B cell (primary cell): Measurements from ENCODE around the gene PRSS36. TPM values are rescaled to one million over a fixed set of nuclear protein-coding genes. Genes with fewer than 3 reads are reported as not detected.
"Not testable (repeated sequence)": the region's sequence is repeated elsewhere in the genome, so short reads cannot be mapped to it uniquely, and the experiment has no call there.

Experiments
- ATAC-seq: fragments of 200-7000 bp; cut with Tn5 transposase; one replicate; pipeline ENCODE4 v1.10.0; 2021; ENCODE audit warnings: low read depth, mild to moderate bottlenecking, moderate number of reproducible peaks, moderate library complexity
- CTCF ChIA-PET: fragments of 350-600 bp; sonication (Branson Sonifier 250); formaldehyde crosslinking; loops from one replicate; lab custom pipeline; 2021; ENCODE audit warnings: antibody characterized with exemption, inconsistent platforms; lab: Charles Lee
- POLR2A ChIA-PET: fragments of 350-600 bp; sonication (Branson Sonifier 250); formaldehyde crosslinking; loops from one replicate; lab custom pipeline; 2021; ENCODE audit warnings: antibody characterized with exemption; lab: Charles Lee
- DNase-seq: peaks from one replicate; pipeline ENCODE4 v3.0.0; 2013
- H2AFZ ChIP-seq: 2 replicates; pipeline ENCODE4 v1.6.1; 2012; ENCODE audit warnings: mild to moderate bottlenecking, low read depth, low read length; ENCODE audit not compliant: insufficient read depth, poor library complexity, severe bottlenecking
- H3K27ac ChIP-seq, 2 donors: 1 replicate in 1 of 2; 2 replicates in 1 of 2; pipeline ENCODE4 v1.5.1; 2012 to 2013; ENCODE audit warnings: low read length in 2 of 2, mild to moderate bottlenecking in 2 of 2, moderate library complexity in 1 of 2
- H3K27me3 ChIP-seq, 4 experiments: fragments of 200-600 bp in 1 of 4; sonication (generic) in 1 of 4; replicated peaks in 1 of 4; 1 replicate in 2 of 4; 2 replicates in 2 of 4; pipeline versions ENCODE4 v1.6.1 to v1.7.0; 2013 to 2016; ENCODE audit warnings: low read length in 3 of 4, mild to moderate bottlenecking in 2 of 4, mixed read lengths in 1 of 4, moderate library complexity in 1 of 4; ENCODE audit not compliant: insufficient read depth in 4 of 4, control insufficient read depth in 3 of 4; ENCODE audit errors: control extremely low read depth in 1 of 4
- H3K36me3 ChIP-seq, 2 experiments: replicated peaks in 1 of 2; 1 replicate in 1 of 2; 2 replicates in 1 of 2; pipeline versions ENCODE4 v1.6.1 to v1.7.1; 2013; ENCODE audit warnings: low read length in 1 of 2; ENCODE audit not compliant: insufficient read depth in 2 of 2, control insufficient read depth in 1 of 2; ENCODE audit errors: control extremely low read depth in 1 of 2, extremely low read depth in 1 of 2
- H3K4me1 ChIP-seq, 2 donors: fragments of 200-600 bp in 1 of 2; sonication (generic) in 1 of 2; 1 replicate in 1 of 2; 2 replicates in 1 of 2; pipeline versions ENCODE4 v1.5.1 to v1.6.1; 2013 to 2017; ENCODE audit warnings: low read length in 2 of 2; ENCODE audit not compliant: control insufficient read depth in 2 of 2, insufficient read depth in 2 of 2
- H3K4me2 ChIP-seq: replicated peaks from 2 replicates; pipeline ENCODE3; 2012; ENCODE audit warnings: mild to moderate bottlenecking, low read depth, low read length; ENCODE audit not compliant: poor library complexity, severe bottlenecking
- H3K4me3 ChIP-seq, 5 experiments: fragments of 200-600 bp in 1 of 5; sonication (generic) in 1 of 5; 1 replicate in 3 of 5; 2 replicates in 2 of 5; pipeline versions ENCODE4 v1.5.1 to v1.7.0; 2011 to 2016; ENCODE audit warnings: low read length in 4 of 5, mild to moderate bottlenecking in 4 of 5, low read depth in 2 of 5, control low read depth in 1 of 5, moderate library complexity in 1 of 5; ENCODE audit not compliant: insufficient read depth in 1 of 5; ENCODE audit errors: control extremely low read depth in 1 of 5, extremely low read depth in 1 of 5
- H3K79me2 ChIP-seq: fragments of 200-600 bp; sonication (generic); one replicate; pipeline ENCODE4 v1.6.0; 2016; ENCODE audit warnings: low read length; ENCODE audit not compliant: control insufficient read depth, insufficient read depth
- H3K9ac ChIP-seq: fragments of 200-600 bp; sonication (generic); 2 replicates; pipeline ENCODE4 v1.6.1; 2017; ENCODE audit warnings: mild to moderate bottlenecking, low read length, moderate library complexity
- H3K9me3 ChIP-seq, 3 donors: one replicate each; pipeline versions ENCODE4 v1.6.1 to v1.7.1; 2013; ENCODE audit warnings: low read length in 2 of 3; ENCODE audit not compliant: control insufficient read depth in 2 of 3, insufficient read depth in 1 of 3; ENCODE audit errors: control extremely low read depth in 1 of 3
- H4K20me1 ChIP-seq: 2 replicates; pipeline ENCODE4 v1.6.0; 2012; ENCODE audit warnings: mild to moderate bottlenecking, low read length; ENCODE audit not compliant: insufficient read depth, control insufficient read depth, poor library complexity, severe bottlenecking
- H3K27ac Mint-ChIP-seq: one replicate; pipeline ENCODE4 v1.8.0; 2021; ENCODE audit warnings: mixed read lengths
- H3K27me3 Mint-ChIP-seq: one replicate; pipeline ENCODE4 v1.8.0; 2021; ENCODE audit warnings: mixed read lengths
- H3K4me1 Mint-ChIP-seq: one replicate; pipeline ENCODE4 v1.8.0; 2021; ENCODE audit warnings: mixed read lengths
- H3K4me3 Mint-ChIP-seq: one replicate; pipeline ENCODE4 v1.8.0; 2021; ENCODE audit warnings: mixed read lengths
- H3K9me3 Mint-ChIP-seq: one replicate; pipeline ENCODE4 v1.8.0; 2022; ENCODE audit warnings: mixed read lengths; ENCODE audit not compliant: insufficient read depth
- EZH2 ChIP-seq: IDR thresholded peaks from 2 replicates; pipeline ENCODE4 v1.6.1; 2012; ENCODE audit warnings: borderline replicate concordance, low read depth, mild to moderate bottlenecking, moderate library complexity, low read length; ENCODE audit not compliant: insufficient read depth, poor library complexity, severe bottlenecking
- WGBS: methylation state at CpG from one replicate; pipeline ENCODE4 v1.1.5; 2013; ENCODE audit warnings: missing lambda C conversion rate; ENCODE audit not compliant: insufficient coverage; 5-methylcytosine and 5-hydroxymethylcytosine counted together
- intact Hi-C: fragments of 100-400 bp; cut with micrococcal nuclease; formaldehyde crosslinking; loops from one replicate; pipeline ENCODE4 v1.10.0; 2022
- polyA plus RNA-seq: library from polyadenylated mRNA; depleted of rRNA; stranded (reverse); fragments of >200 nt; gene quantifications from 2 replicates; pipeline ENCODE4 v1.2.3, GENCODE V29; 2012
- total RNA-seq, 2 donors: library from RNA; stranded (reverse); fragments of 120-200 nt in 1 of 2; gene quantifications; 1 replicate in 1 of 2; 2 replicates in 1 of 2; pipeline versions ENCODE4 v1.2.3 to v1.2.4, GENCODE V29; 2013 to 2022
- TF ChIP-seq, protein P1 (sequence below): fragments of 200-600 bp; IDR thresholded peaks from one replicate; pipeline ENCODE4 v1.8.0; 2022; ENCODE audit warnings: antibody characterized with exemption, mild to moderate bottlenecking

Gene PRSS36
- total and polyA plus RNA-seq, 2 donors (not counting 1 experiment from before 2014, with no cell fraction given), result 1.0 to 1.6 TPM

DNA sequence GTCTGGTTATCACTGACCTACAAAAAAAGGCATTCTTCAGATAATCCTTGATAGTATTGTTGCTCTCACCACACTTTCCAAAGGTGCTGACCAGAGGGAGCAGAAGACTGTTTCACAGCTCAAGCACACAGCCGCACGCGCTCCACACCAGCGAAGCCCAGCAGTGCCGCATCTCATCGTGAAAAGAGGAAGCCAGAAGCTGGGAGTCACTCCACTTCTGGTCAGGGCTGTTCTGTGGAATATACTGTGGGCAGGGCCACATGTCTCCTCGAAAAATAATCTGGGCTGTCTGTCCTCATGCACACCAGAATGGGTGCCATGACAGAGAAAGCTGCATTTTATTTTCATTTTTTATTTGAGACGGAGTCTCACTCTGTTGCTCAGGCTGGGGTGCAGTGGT, 7.3 kb upstream of the PRSS36 start:
- Mint-ChIP-seq H3K9me3 (no peaks in the 10 kb centered on the region), H3K27me3 (peaks cover 5% of the 10 kb centered on the region), H3K27ac (no peak overlapping the region), H3K4me1 (peaks cover 8% of the 10 kb centered on the region), H3K4me3 (no peak overlapping the region)
- Histone ChIP-seq H3K27ac (no peak overlapping the region), H3K4me3 (no peak overlapping the region), H3K36me3 (no peaks in the 10 kb centered on the region), H3K9me3 (no peaks in the 10 kb centered on the region), H3K27me3 (peaks cover 0 to 2% (median 0%) of the 10 kb centered on the region in 4 experiments), H3K9ac (no peak overlapping the region), H3K4me2 (peak overlapping the region; percentile 50), H3K4me1 (peaks cover 0 to 6% of the 10 kb centered on the region in 2 donors), H3K79me2 (no peaks in the 10 kb centered on the region), H4K20me1 (no peaks in the 10 kb centered on the region), H2AFZ (no peak overlapping the region)
- CTCF ChIA-PET, result interaction anchor here (0.9 to 5.2 kb wide), 3 partner anchors 13 to 312 kb away, joined by 3 to 34 read pairs (median 3); partner anchors contain the start of gene PYCARD
- TF ChIP-seq, protein P1, sequence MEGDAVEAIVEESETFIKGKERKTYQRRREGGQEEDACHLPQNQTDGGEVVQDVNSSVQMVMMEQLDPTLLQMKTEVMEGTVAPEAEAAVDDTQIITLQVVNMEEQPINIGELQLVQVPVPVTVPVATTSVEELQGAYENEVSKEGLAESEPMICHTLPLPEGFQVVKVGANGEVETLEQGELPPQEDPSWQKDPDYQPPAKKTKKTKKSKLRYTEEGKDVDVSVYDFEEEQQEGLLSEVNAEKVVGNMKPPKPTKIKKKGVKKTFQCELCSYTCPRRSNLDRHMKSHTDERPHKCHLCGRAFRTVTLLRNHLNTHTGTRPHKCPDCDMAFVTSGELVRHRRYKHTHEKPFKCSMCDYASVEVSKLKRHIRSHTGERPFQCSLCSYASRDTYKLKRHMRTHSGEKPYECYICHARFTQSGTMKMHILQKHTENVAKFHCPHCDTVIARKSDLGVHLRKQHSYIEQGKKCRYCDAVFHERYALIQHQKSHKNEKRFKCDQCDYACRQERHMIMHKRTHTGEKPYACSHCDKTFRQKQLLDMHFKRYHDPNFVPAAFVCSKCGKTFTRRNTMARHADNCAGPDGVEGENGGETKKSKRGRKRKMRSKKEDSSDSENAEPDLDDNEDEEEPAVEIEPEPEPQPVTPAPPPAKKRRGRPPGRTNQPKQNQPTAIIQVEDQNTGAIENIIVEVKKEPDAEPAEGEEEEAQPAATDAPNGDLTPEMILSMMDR, result no peak
- TF ChIP-seq EZH2, result no peak
- intact Hi-C loops, result loop anchor here (5.0 kb wide), 1 partner anchor 170 kb away; the partner anchor contains the start of gene HSD3B7
- no peak for DNase-seq
- POLR2A ChIA-PET, result interaction anchor here (0.7 kb wide), 1 partner anchor 45 kb away, joined by 3 read pairs; no protein-coding TSS in a partner anchor
- peak; percentile 53 for ATAC-seq
- 11% methylated on average over 8 of the region's 8 CpGs for WGBS

DNA sequence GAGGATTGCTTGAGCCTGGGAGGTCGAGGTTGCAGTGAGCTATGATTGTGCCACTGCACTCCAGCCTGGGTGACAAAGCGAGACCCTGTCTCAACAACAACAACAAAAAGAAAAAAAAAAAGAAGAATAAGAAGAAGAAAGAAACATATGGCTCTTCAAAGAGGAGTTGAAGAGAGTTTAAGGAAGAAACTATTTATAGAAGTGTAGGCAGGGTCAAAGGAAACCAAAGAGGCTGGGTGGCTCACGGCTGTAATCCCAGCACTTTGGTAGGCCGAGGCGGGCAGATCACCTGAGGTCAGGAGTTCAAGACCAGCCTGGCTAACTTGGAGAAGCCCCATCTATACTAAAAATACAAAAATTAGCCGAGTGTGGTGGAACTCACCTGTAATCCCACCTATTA, 1.1 kb upstream of the PRSS36 start:
- H3K36me3 ChIP-seq, H4K20me1 ChIP-seq, H3K4me1 Mint-ChIP-seq, H3K4me1 ChIP-seq, CTCF ChIA-PET, DNase-seq, ATAC-seq, intact Hi-C loops, POLR2A ChIA-PET, H3K27ac ChIP-seq, H3K4me3 ChIP-seq, H3K4me3 Mint-ChIP-seq, H3K27me3 ChIP-seq, H2AFZ ChIP-seq, H3K9me3 Mint-ChIP-seq, H3K27ac Mint-ChIP-seq, H3K9me3 ChIP-seq, H3K9ac ChIP-seq, H3K79me2 ChIP-seq, H3K4me2 ChIP-seq: not testable (repeated sequence)
- peaks cover 13% of the 10 kb centered on the region for H3K27me3 Mint-ChIP-seq
- 50% methylated on average over 2 of the region's 6 CpGs for WGBS
